Esophagus muscularis mucosa (tissue), 3 donors: Measurements from ENCODE around the gene LMO3.

Experiments used
- POLR2A ChIP-seq: fragments of 450-650 bp; IDR thresholded peaks from one replicate; pipeline ENCODE4 v1.6.1; 2017; ENCODE audit warnings: antibody characterized with exemption, moderate library complexity, mild to moderate bottlenecking, low read depth
- POLR2AphosphoS5 ChIP-seq, 2 donors: sonication (generic); formaldehyde crosslinking; IDR thresholded peaks; one replicate each; pipeline ENCODE4 v1.6.1; 2017; ENCODE audit warnings: antibody characterized with exemption in 2 of 2
- TF ChIP-seq, protein P1 (sequence below), 3 experiments: fragments of 200-600 bp in 2 of 3; fragments of 450-650 bp in 1 of 3; sonication (generic) in 2 of 3; IDR thresholded peaks; one replicate each; pipeline ENCODE4 v1.5.1; 2017 to 2019; ENCODE audit warnings: antibody characterized with exemption in 3 of 3, mild to moderate bottlenecking in 2 of 3, moderate library complexity in 1 of 3

DNA sequence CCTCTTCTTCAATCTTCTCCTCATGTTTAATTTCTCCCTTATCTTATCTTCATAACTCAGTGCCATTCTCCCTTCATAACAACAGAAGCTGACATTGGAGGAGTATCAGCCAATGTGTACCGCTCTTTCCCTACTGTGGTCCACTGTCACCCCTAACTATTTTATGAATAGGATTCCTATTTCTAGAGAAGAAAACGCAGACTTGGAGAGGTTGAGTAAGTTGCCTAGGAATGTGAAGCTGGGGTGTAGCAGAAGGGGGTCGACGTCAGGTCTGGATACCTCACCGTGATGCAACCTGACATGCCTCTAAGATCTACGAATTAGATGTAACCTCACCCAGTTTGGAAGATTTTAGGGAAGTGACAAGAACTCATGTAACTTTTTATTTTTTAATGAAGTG lies 17.1 kb downstream of the LMO3 start:
- TF ChIP-seq POLR2A = no peak
- TF ChIP-seq, protein P1, sequence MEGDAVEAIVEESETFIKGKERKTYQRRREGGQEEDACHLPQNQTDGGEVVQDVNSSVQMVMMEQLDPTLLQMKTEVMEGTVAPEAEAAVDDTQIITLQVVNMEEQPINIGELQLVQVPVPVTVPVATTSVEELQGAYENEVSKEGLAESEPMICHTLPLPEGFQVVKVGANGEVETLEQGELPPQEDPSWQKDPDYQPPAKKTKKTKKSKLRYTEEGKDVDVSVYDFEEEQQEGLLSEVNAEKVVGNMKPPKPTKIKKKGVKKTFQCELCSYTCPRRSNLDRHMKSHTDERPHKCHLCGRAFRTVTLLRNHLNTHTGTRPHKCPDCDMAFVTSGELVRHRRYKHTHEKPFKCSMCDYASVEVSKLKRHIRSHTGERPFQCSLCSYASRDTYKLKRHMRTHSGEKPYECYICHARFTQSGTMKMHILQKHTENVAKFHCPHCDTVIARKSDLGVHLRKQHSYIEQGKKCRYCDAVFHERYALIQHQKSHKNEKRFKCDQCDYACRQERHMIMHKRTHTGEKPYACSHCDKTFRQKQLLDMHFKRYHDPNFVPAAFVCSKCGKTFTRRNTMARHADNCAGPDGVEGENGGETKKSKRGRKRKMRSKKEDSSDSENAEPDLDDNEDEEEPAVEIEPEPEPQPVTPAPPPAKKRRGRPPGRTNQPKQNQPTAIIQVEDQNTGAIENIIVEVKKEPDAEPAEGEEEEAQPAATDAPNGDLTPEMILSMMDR (IDR thresholded peaks at IDR 0.05) = no peak
- TF ChIP-seq POLR2AphosphoS5 (IDR thresholded peaks at IDR 0.05) = peak in 1 of 2 donors; percentile 38
